ENCODE data around the gene FTMT. TPM values are rescaled to one million over a fixed set of nuclear protein-coding genes. Genes with fewer than 3 reads are reported as not detected.
"Not testable (repeated sequence)": the region's sequence is repeated elsewhere in the genome, so short reads cannot be mapped to it uniquely, and the experiment has no call there.

FTMT gene
- total RNA-seq (2014; rRNA removed; shearing (Covaris generic)): not detected in 2 replicates

- DNase-seq (ENCODE audit: low spot score): no peak
Observed at GRCh38 chr5:121851643-121852574, at the start of gene FTMT. Gene FTMT (plus strand): TSS chr5:121851882. CDS start chr5:121851964, 82 bp downstream.

- DNase-seq (ENCODE audit: low spot score): not testable (repeated sequence)
Observed at GRCh38 chr5:121805251-121805650, 46.4 kb upstream of the FTMT start.

DNA sequence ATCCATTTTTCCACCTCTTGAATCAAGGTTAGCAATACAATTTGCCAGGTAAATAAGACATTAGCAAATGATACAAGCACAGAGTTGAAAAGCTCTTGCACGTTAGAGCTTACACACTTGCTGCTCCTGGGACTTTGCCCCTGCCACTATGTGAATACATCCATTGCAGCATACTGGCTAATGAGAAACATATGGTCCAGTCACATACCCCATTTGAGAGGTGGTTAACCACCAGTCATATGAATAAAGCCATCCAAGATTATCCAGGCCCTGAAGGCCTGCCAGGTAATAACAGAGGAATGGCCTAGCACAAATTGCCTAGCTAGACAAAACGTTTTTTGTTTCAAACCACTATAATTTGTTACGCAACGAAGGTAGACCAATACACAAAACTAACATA lies 45.8 kb upstream of the FTMT start:
- DNase-seq (ENCODE audit: low spot score): no peak

DNA sequence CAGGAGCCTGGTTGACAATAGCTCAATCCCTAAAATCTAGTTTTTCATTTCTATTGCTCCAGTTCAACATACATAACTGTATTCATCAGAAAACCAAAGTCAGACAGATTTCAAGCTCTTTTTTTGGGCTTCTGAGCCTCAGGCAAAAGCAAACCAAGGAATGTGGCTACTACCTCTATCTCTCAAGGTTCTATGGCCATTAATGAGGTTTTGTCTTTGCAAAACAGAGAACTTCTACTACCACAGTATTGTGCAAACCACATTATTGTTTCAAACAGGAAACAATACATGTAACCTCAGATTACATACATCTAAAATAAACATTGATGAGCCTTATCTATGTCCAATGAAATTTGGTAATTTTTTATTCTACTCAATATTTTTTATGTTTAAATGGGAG lies 35.5 kb upstream of the FTMT start:
- DNase-seq (ENCODE audit: low spot score): no peak

- no peak for DNase-seq (ENCODE audit: low spot score)
Observed at GRCh38 chr5:121819682-121820261, 31.9 kb upstream of the FTMT start.

- DNase-seq (ENCODE audit: low spot score): no peak
Observed at GRCh38 chr5:121833617-121834016, 18.1 kb upstream of the FTMT start.

- DNase-seq (ENCODE audit: low spot score): no peak
Observed at GRCh38 chr5:121834021-121834420, 17.7 kb upstream of the FTMT start.

- DNase-seq (ENCODE audit: low spot score): no peak
Observed at GRCh38 chr5:121841892-121842291, 9.8 kb upstream of the FTMT start.

DNA sequence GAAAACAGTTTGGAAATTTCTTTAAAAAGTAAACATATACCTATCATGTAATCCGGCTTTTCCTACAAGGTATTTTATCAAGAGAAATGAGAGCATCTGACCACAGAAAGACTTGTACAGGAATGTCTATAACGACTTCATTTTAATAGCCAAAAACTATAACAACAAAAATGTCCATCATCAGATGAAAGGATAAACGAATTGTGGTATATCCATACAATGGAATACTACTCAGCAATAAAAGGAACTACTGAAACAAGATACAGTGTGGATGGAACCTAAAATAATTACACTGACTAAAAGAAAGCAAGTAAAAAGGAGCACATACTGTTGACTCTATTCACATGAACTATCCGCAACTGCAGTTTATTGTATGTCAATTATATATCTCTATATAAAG lies 1.4 kb upstream of the FTMT start:
- DNase-seq (ENCODE audit: low spot score): no peak

GRCh38 chr5:121853850-121854249 lies 2.2 kb downstream of the FTMT start:
- no peak for DNase-seq (ENCODE audit: low spot score)

GRCh38 chr5:121862801-121863200 lies 11.1 kb downstream of the FTMT start:
- DNase-seq (ENCODE audit: low spot score): no peak

- no peak for DNase-seq (ENCODE audit: low spot score)
Observed at GRCh38 chr5:121863753-121864285, 12.1 kb downstream of the FTMT start.

GRCh38 chr5:121867403-121867802 lies 15.7 kb downstream of the FTMT start:
- DNase-seq (ENCODE audit: low spot score): no peak

DNA sequence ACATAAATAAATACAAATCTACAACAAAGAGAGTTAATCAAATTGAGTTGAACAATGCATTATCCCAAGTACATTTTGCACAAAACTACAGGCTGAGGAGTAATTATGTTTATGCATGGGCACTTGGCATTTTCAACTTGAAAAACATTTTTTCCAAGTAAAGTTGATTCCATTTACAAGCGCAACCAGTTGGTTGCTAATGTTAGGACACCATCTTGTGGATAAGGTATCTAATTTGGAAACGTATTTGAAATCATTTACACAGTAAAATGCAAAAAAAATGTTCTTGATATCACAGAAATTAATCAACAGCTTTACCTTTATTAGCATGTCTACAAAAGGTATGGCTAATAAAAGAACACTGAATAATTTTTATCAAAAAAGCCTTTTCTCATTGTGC lies 18.8 kb downstream of the FTMT start:
- DNase-seq (ENCODE audit: low spot score): peak; percentile 18

- no peak for DNase-seq (ENCODE audit: low spot score)
Observed at GRCh38 chr5:121872856-121873255, 21.2 kb downstream of the FTMT start.

DNA sequence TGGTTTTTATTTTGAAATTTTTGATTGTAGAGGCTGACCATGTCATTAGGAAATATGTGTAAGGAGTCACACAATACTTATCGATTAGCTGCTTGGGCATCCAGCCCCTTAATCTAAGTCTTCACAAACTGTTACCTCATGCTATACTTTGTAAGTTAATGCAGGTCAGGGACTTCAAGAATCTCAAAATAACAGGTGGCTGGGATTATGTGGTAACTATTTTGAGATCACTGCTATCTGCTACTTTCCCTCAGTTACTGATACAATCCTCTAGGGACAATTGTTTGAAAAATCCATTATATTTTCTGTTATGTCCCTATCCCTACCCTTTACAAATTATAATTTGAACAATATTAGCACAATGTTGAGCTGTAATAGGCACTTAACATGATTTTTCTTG lies 21.7 kb downstream of the FTMT start:
- no peak for DNase-seq (ENCODE audit: low spot score)

DNA sequence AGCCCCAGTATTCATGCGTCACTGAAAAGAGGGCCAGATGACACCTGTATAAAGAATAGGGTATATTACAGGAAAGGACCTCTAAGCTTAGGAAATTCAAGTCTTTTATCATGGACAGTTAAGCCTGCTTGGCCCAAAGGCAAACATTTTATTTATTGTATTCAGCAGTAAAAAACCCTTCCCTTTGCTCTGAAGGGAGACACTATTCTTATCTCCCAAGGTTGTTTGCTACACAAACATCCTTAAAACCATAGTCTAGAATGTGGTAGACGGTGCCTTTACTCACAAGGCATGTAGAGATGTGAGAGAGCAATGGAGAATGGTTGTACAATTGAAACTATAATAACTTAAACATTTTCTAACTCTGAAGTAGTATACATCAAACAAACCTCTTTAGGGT lies 33.9 kb downstream of the FTMT start:
- DNase-seq (ENCODE audit: low spot score): no peak

GRCh38 chr5:121887727-121888126 lies 36.0 kb downstream of the FTMT start:
- no peak for DNase-seq (ENCODE audit: low spot score)

DNA sequence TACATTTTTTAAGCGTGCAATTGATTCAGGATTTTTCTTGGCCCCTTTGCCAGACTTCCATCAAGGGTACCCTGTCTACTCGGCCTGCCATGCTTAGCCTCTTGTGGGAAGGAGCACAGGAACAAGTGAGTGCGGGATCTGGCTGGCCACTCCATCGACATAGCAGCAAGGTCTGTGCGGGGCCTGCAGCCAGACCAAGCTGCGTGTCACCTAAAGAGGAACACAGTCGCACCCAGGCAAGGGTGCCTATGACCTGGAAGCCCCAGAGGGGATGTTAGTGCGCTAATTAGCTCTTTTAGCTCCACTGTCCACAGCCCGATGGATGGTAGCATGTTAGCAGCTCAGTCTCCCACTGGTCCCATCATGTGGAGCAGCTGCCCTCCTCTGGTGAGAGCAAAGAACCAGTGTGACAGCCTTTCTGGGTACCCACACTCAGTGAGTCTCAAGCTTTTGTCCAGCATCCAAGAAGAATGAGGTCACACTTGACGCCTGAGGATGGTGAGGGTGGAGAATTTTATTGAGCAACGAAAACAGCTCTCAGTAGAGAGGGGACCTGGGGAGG lies 38.7 kb downstream of the FTMT start:
- DNase-seq (ENCODE audit: low spot score): no peak

DNA sequence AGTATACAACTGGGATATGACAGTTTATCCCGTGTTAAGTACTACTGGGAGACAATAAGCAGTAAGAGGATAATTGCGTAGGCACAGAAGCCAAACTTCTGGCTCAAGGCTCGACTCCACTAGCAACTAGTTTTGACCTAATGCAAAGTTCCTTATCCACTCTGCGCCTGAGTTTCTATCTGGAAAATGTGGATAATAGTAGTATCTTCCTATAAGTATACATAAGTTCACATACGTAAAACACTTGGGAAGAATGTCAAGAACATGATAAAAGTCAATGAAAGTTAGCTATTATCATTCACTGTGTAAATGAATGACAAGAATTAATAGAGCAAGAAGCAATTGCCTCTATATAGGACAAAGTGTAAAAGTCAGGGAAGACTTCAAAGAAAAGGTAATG lies 45.7 kb downstream of the FTMT start:
- DNase-seq (ENCODE audit: low spot score): no peak

DNA sequence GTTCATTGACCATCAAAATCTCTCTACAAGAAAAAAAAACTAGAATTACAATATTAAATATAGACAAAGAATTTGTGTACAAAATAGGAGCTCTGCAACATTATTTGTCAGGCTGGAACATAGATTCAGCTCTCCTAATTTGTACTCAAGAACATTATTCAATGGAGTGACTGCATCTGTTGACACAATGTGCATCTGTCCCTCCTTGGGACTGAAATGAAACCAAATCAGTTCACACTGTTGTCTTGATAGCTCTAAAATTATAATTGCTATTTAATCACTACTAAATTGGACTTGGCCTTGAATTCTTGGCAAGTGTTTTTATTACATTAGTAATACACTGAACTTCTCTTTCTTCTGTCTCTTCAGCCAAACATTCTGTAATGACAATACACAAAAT lies 47.7 kb downstream of the FTMT start:
- no peak for DNase-seq (ENCODE audit: low spot score)

Data from HT-29 (cell line).